Sigmoid colon (tissue), 4 donors: ENCODE results near the gene CFAP410.

ENCODE experiments used
- POLR2A ChIP-seq, 2 donors: fragments of 450-650 bp; IDR thresholded peaks; one replicate each; pipeline ENCODE4 v1.6.1; 2016; ENCODE audit warnings: antibody characterized with exemption in 2 of 2, mild to moderate bottlenecking in 2 of 2, moderate library complexity in 2 of 2
- POLR2AphosphoS5 ChIP-seq, 4 donors: sonication (generic); formaldehyde crosslinking; IDR thresholded peaks; one replicate each; pipeline ENCODE4 v1.6.1; 2017; ENCODE audit warnings: antibody characterized with exemption in 4 of 4
- TF ChIP-seq, protein P1 (sequence below), 4 experiments: fragments of 450-650 bp in 3 of 4; fragments of 200-600 bp in 1 of 4; IDR thresholded peaks; one replicate each; pipeline ENCODE4 v1.5.1; 2016 to 2019; ENCODE audit warnings: antibody characterized with exemption in 4 of 4, mild to moderate bottlenecking in 3 of 4, moderate library complexity in 2 of 4

DNA sequence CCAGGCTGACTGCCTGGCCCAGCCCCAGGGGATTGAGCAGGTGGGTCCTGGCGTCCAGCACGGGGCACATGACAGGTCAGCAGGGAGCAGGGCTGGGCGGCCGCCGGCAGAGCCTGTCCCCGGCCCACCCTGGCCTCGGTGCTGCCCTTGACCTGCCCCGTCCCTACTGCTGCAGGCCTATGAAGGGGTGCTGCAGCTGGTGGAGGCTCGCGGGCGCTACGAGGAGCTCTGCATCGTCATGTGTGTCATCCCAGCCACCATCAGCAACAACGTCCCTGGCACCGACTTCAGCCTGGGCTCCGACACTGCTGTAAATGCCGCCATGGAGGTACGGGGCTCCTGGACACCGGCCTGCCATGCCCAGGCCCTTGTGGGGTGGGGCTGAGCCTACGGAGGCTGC lies 15.6 kb downstream of the CFAP410 start:
- TF ChIP-seq POLR2AphosphoS5 (IDR thresholded peaks at IDR 0.05): no peak
- no peak for TF ChIP-seq POLR2A (IDR thresholded peaks at IDR 0.05)
- TF ChIP-seq, protein P1, sequence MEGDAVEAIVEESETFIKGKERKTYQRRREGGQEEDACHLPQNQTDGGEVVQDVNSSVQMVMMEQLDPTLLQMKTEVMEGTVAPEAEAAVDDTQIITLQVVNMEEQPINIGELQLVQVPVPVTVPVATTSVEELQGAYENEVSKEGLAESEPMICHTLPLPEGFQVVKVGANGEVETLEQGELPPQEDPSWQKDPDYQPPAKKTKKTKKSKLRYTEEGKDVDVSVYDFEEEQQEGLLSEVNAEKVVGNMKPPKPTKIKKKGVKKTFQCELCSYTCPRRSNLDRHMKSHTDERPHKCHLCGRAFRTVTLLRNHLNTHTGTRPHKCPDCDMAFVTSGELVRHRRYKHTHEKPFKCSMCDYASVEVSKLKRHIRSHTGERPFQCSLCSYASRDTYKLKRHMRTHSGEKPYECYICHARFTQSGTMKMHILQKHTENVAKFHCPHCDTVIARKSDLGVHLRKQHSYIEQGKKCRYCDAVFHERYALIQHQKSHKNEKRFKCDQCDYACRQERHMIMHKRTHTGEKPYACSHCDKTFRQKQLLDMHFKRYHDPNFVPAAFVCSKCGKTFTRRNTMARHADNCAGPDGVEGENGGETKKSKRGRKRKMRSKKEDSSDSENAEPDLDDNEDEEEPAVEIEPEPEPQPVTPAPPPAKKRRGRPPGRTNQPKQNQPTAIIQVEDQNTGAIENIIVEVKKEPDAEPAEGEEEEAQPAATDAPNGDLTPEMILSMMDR (IDR thresholded peaks at IDR 0.05): no peak
